Caco-2 (cell line): ENCODE measurements around the gene FRK. TPM values are rescaled to one million over a fixed set of nuclear protein-coding genes. Genes with fewer than 3 reads are reported as not detected.

ENCODE experiments used
- BruUV-seq: library from RNA; stranded (reverse); fragments of 400-500 nt; replicated peaks from 2 replicates; lab custom pipeline; 2021; lab: Mats Ljungman, UMichigan
- CTCF ChIA-PET: fragments of 300-600 bp; sonication (Branson Sonifier 250); formaldehyde crosslinking; loops from one replicate; lab custom pipeline; 2022; ENCODE audit warnings: antibody characterized with exemption; lab: Charles Lee
- POLR2A ChIA-PET: fragments of 300-600 bp; sonication (Branson Sonifier 250); formaldehyde crosslinking; loops from one replicate; lab custom pipeline; 2022; ENCODE audit warnings: antibody characterized with exemption; lab: Charles Lee
- DNase-seq, 2 experiments: peaks; one replicate each; pipeline versions ENCODE4 v3.0.0 to v3.0.0-alpha.2; 2020 to 2022
- H3K27me3 ChIP-seq: replicated peaks from 2 replicates; pipeline ENCODE4 v1.6.0; 2011; ENCODE audit warnings: low read length; ENCODE audit not compliant: control insufficient read depth, insufficient read depth
- H3K36me3 ChIP-seq: 2 replicates; pipeline ENCODE4 v1.5.1; 2011; ENCODE audit warnings: low read length; ENCODE audit not compliant: control insufficient read depth, insufficient read depth
- H3K4me1 ChIP-seq: fragments of 250-450 bp; sonication (Bioruptor Pico); 2 replicates; pipeline ENCODE4 v1.5.1; 2020; ENCODE audit warnings: mild to moderate bottlenecking
- H3K4me3 ChIP-seq: 2 replicates; pipeline ENCODE4 v1.5.1; 2011; ENCODE audit warnings: low read depth, mild to moderate bottlenecking, control low read depth, low read length
- H3K9me3 ChIP-seq: fragments of 250-450 bp; sonication (Bioruptor Pico); 2 replicates; pipeline ENCODE4 v1.5.1; 2020; ENCODE audit warnings: mild to moderate bottlenecking, moderate library complexity
- H3K27ac Mint-ChIP-seq: one replicate; pipeline ENCODE4 v1.8.0; 2022; ENCODE audit warnings: mixed read lengths; ENCODE audit not compliant: unreplicated experiment
- H3K27me3 Mint-ChIP-seq: one replicate; pipeline ENCODE4 v1.8.0; 2022; ENCODE audit warnings: mixed read lengths; ENCODE audit not compliant: insufficient read depth, unreplicated experiment
- H3K36me3 Mint-ChIP-seq: one replicate; pipeline ENCODE4 v1.8.0; 2022; ENCODE audit warnings: mild to moderate bottlenecking, mixed read lengths; ENCODE audit not compliant: insufficient read depth, unreplicated experiment
- H3K4me1 Mint-ChIP-seq: one replicate; pipeline ENCODE4 v1.8.0; 2022; ENCODE audit warnings: low read depth, mixed read lengths; ENCODE audit not compliant: unreplicated experiment
- H3K4me3 Mint-ChIP-seq: one replicate; pipeline ENCODE4 v1.8.0; 2022; ENCODE audit warnings: mild to moderate bottlenecking, moderate library complexity, mixed read lengths; ENCODE audit not compliant: unreplicated experiment
- H3K9me3 Mint-ChIP-seq: one replicate; pipeline ENCODE4 v1.8.0; 2022; ENCODE audit warnings: mixed read lengths; ENCODE audit not compliant: unreplicated experiment
- CTCF ChIP-seq, 2 experiments: fragments of 200-600 bp in 1 of 2; IDR thresholded peaks; 1 replicate in 1 of 2; 2 replicates in 1 of 2; pipeline versions ENCODE4 v1.5.1 to v1.8.0; 2011 to 2022; ENCODE audit warnings: antibody characterized with exemption in 1 of 2, control low read depth in 1 of 2, inconsistent platforms in 1 of 2, low read depth in 1 of 2, low read length in 1 of 2, mild to moderate bottlenecking in 1 of 2, moderate library complexity in 1 of 2; ENCODE audit not compliant: insufficient read depth in 1 of 2, severe bottlenecking in 1 of 2, unreplicated experiment in 1 of 2
- intact Hi-C: fragments of 100-400 bp; cut with micrococcal nuclease; formaldehyde crosslinking; loops from one replicate; pipeline ENCODE4 v1.10.0; 2022; ENCODE audit not compliant: unreplicated experiment
- total RNA-seq: library from RNA; stranded (reverse); gene quantifications from 2 replicates; pipeline ENCODE4 v1.2.3, GENCODE V29; 2022

The FRK gene
- total RNA-seq, 1 experiment from 2014 or later = 7.3 TPM

GRCh38 chr6:116055513-116055912, 5.2 kb downstream of the FRK start:
- DNase-seq = no peak
- CTCF ChIA-PET = no interaction called here
- Histone ChIP-seq H3K36me3 (no peaks in the 10 kb centered on the region), H3K27me3 (no peaks in the 10 kb centered on the region), H3K4me3 (no peak overlapping the region), H3K9me3 (no peaks in the 10 kb centered on the region), H3K4me1 (no peaks in the 10 kb centered on the region)
- Mint-ChIP-seq H3K9me3 (no peaks in the 10 kb centered on the region), H3K36me3 (peaks cover 2% of the 10 kb centered on the region), H3K4me3 (no peak overlapping the region), H3K27me3 (no peaks in the 10 kb centered on the region), H3K4me1 (peaks cover 1% of the 10 kb centered on the region), H3K27ac (no peak overlapping the region)
- intact Hi-C loops = no loop called here
- BruUV-seq = no TSS peak
- TF ChIP-seq CTCF (IDR thresholded peaks at IDR 0.05; ENCODE audit: insufficient read depth in 1 of 2, low read depth in 1 of 2, low read length in 1 of 2, severe bottlenecking in 1 of 2, unreplicated experiment in 1 of 2) = no peak
- POLR2A ChIA-PET = no interaction called here

GRCh38 chr6:116051244-116051643, 9.4 kb downstream of the FRK start:
- H3K4me1 ChIP-seq = 0 out of 2 replicates have a peak, but pooled peaks cover 4% of the 10 kb centered on the region
- Mint-ChIP-seq H3K4me1 (peaks cover 9% of the 10 kb centered on the region), H3K9me3 (no peaks in the 10 kb centered on the region), H3K4me3 (no peak overlapping the region), H3K36me3 (no peaks in the 10 kb centered on the region), H3K27me3 (no peaks in the 10 kb centered on the region), H3K27ac (no peak overlapping the region)
- intact Hi-C loops = no loop called here
- ChIA-PET CTCF (no interaction called here), POLR2A (no interaction called here)
- no peak for DNase-seq
- H3K36me3 ChIP-seq = no peaks in the 10 kb centered on the region
- H3K9me3 ChIP-seq = no peaks in the 10 kb centered on the region
- no peak for TF ChIP-seq CTCF (IDR thresholded peaks at IDR 0.05; ENCODE audit: insufficient read depth in 1 of 2, low read depth in 1 of 2, low read length in 1 of 2, severe bottlenecking in 1 of 2, unreplicated experiment in 1 of 2)
- no TSS peak for BruUV-seq
- no peak overlapping the region for H3K4me3 ChIP-seq
- no peaks in the 10 kb centered on the region for H3K27me3 ChIP-seq

GRCh38 chr6:116050737-116051136, 10.0 kb downstream of the FRK start:
- H3K4me3 ChIP-seq = no peak overlapping the region
- Mint-ChIP-seq H3K27me3 (no peaks in the 10 kb centered on the region), H3K36me3 (no peaks in the 10 kb centered on the region), H3K4me1 (peaks cover 9% of the 10 kb centered on the region), H3K4me3 (no peak overlapping the region), H3K9me3 (no peaks in the 10 kb centered on the region), H3K27ac (no peak overlapping the region)
- H3K4me1 ChIP-seq = 0 out of 2 replicates have a peak, but pooled peaks cover 4% of the 10 kb centered on the region
- no peaks in the 10 kb centered on the region for H3K36me3 ChIP-seq
- intact Hi-C loops = no loop called here
- DNase-seq = no peak
- no peaks in the 10 kb centered on the region for H3K9me3 ChIP-seq
- TF ChIP-seq CTCF (IDR thresholded peaks at IDR 0.05; ENCODE audit: insufficient read depth in 1 of 2, low read depth in 1 of 2, low read length in 1 of 2, severe bottlenecking in 1 of 2, unreplicated experiment in 1 of 2) = no peak
- H3K27me3 ChIP-seq = no peaks in the 10 kb centered on the region
- CTCF ChIA-PET = no interaction called here
- POLR2A ChIA-PET = no interaction called here
- no TSS peak for BruUV-seq
